ENCODE measurements around the gene EHD4. TPM values are rescaled to one million over a fixed set of nuclear protein-coding genes. Genes with fewer than 3 reads are reported as not detected.

Gene EHD4
- total and polyA plus RNA-seq, 2 donors (not counting 3 experiments of a cell fraction or from before 2014, with no cell fraction given), result 96.7 to 128 TPM

DNA sequence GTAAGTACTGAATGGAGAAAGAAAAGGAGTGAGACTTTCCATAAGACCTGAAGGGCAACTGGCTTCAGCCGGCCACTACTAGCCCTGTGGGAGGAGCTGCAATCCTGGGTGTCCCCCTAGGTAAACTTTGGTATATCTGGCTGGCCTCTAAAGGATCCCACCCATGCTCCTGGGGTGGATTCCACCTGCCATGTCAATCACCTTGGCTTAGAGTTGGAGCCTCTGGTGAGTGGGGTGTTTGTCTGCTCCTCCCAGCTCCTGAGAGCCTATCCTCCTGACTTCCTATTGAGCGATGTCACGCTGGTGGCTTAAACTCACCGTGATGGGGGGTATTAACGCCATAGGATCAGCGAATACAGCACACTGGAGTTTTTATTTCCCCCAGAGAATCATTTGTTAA lies 81.1 kb downstream of the EHD4 start:
- no peak overlapping the region for H3K27ac ChIP-seq (ENCODE audit: insufficient read depth, low read depth, low read length)
- no peaks in the 10 kb centered on the region for H3K9me1 ChIP-seq (replicated peaks; ENCODE audit: control insufficient read depth, extremely low read depth, insufficient read depth, low read length)
- H2AFZ ChIP-seq (ENCODE audit: low read depth, low read length), result no peak overlapping the region
- H3K36me3 ChIP-seq (ENCODE audit: control insufficient read depth in 2 of 2, extremely low read depth in 1 of 2, insufficient read depth in 2 of 2, low read length in 2 of 2), result peaks cover 0 to 14% of the 10 kb centered on the region in 2 experiments
- no peaks in the 10 kb centered on the region for H4K20me1 ChIP-seq (replicated peaks; ENCODE audit: control insufficient read depth, extremely low read depth, insufficient read depth, low read length)
- TF ChIP-seq JUN (IDR thresholded peaks at IDR 0.05; ENCODE audit: borderline replicate concordance, insufficient read depth, insufficient read length, low read depth), result no peak
- no peak for TF ChIP-seq GATA2 (IDR thresholded peaks at IDR 0.05; ENCODE audit: insufficient read depth, insufficient read length, low read depth, low read length)
- no peak for TF ChIP-seq POLR2AphosphoS5 (IDR thresholded peaks at IDR 0.05; ENCODE audit: insufficient read depth, low read depth, low read length)
- TF ChIP-seq, protein P1, sequence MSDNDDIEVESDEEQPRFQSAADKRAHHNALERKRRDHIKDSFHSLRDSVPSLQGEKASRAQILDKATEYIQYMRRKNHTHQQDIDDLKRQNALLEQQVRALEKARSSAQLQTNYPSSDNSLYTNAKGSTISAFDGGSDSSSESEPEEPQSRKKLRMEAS (IDR thresholded peaks at IDR 0.05; ENCODE audit: insufficient read depth, insufficient read length), result no peak
- no peak for TF ChIP-seq EZH2 (IDR thresholded peaks at IDR 0.05; ENCODE audit: borderline replicate concordance, low read depth, low read length, severe bottlenecking)
- TF ChIP-seq MYC (IDR thresholded peaks at IDR 0.05; ENCODE audit: low read depth, low read length), result no peak
- TF ChIP-seq POLR2A (IDR thresholded peaks at IDR 0.05; ENCODE audit: low read depth, low read length), result no peak
- TF ChIP-seq, protein P2, sequence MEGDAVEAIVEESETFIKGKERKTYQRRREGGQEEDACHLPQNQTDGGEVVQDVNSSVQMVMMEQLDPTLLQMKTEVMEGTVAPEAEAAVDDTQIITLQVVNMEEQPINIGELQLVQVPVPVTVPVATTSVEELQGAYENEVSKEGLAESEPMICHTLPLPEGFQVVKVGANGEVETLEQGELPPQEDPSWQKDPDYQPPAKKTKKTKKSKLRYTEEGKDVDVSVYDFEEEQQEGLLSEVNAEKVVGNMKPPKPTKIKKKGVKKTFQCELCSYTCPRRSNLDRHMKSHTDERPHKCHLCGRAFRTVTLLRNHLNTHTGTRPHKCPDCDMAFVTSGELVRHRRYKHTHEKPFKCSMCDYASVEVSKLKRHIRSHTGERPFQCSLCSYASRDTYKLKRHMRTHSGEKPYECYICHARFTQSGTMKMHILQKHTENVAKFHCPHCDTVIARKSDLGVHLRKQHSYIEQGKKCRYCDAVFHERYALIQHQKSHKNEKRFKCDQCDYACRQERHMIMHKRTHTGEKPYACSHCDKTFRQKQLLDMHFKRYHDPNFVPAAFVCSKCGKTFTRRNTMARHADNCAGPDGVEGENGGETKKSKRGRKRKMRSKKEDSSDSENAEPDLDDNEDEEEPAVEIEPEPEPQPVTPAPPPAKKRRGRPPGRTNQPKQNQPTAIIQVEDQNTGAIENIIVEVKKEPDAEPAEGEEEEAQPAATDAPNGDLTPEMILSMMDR (IDR thresholded peaks at IDR 0.05; ENCODE audit: extremely low read depth in 1 of 2, insufficient read depth in 1 of 2, low read depth in 1 of 2, low read length in 2 of 2), result no peak
- no peak for TF ChIP-seq FOS (IDR thresholded peaks at IDR 0.05; ENCODE audit: borderline replicate concordance, insufficient read depth, low read length)
- no peak overlapping the region for H3K4me2 ChIP-seq (ENCODE audit: insufficient read depth, low read length)
- ChIA-PET POLR2A (no interaction called here), CTCF (interaction anchor here (0.7 kb wide), 1 partner anchor 14 kb away, joined by 3 read pairs; no protein-coding TSS in a partner anchor)
- no peaks in the 10 kb centered on the region for H3K27me3 ChIP-seq (ENCODE audit: control insufficient read depth in 2 of 2, insufficient read depth in 2 of 2, low read length in 2 of 2)
- intact Hi-C loops (cut with micrococcal nuclease), result loop anchor here (5.0 kb wide), 1 partner anchor 64 kb away; the partner anchor contains the start of gene JMJD7
- H3K9me3 ChIP-seq (replicated peaks; ENCODE audit: control insufficient read depth, insufficient read depth, low read length), result no peaks in the 10 kb centered on the region
- FAIRE-seq (no peak), DNase-seq (ENCODE audit: low read depth, low spot score) (no peak)
- H3K4me1 ChIP-seq (ENCODE audit: control insufficient read depth, extremely low read depth, insufficient read depth, low read length), result peaks cover 16% of the 10 kb centered on the region
- no peak overlapping the region for H3K4me3 ChIP-seq (replicated peaks in 1 of 3; ENCODE audit: insufficient read depth in 1 of 3, low read depth in 1 of 3, low read length in 3 of 3)
- no peak overlapping the region for H3K9ac ChIP-seq (replicated peaks; ENCODE audit: extremely low read depth, insufficient read depth, low read length)
- dilution Hi-C loops (cut with MboI; ENCODE audit: extremely low pct_ligation_motif_present, low sequenced_read_pairs), result no loop called here
- BruUV-seq (replicated peaks), result no TSS peak
- H3K79me2 ChIP-seq (ENCODE audit: control insufficient read depth, insufficient read depth, low read length), result no peaks in the 10 kb centered on the region
